Upper lobe of left lung (tissue), 6 donors: ENCODE results near the gene IFNAR1. TPM values are rescaled to one million over a fixed set of nuclear protein-coding genes. Genes with fewer than 3 reads are reported as not detected.
A peak's percentile ranks its signal among the peaks of the same experiment; 100 is the strongest.

Experiments used
- ATAC-seq, 2 donors: fragments of 200-7000 bp; cut with Tn5 transposase; one replicate each; pipeline ENCODE4 v1.9.1; 2022; ENCODE audit warnings: mild to moderate bottlenecking in 2 of 2, moderate library complexity in 2 of 2; ENCODE audit not compliant: low FRiP score in 2 of 2
- DNase-seq, 2 donors: peaks; one replicate each; pipeline ENCODE4 v3.0.0-alpha.2; 2019 to 2020
- H3K27ac ChIP-seq, 4 donors: fragments of 200-600 bp; sonication (generic); one replicate each; pipeline ENCODE4 v1.5.1; 2016 to 2019
- H3K27me3 ChIP-seq, 4 donors: fragments of 200-600 bp; sonication (generic); one replicate each; pipeline ENCODE4 v1.5.1; 2017 to 2019
- H3K36me3 ChIP-seq, 4 donors: fragments of 200-600 bp; sonication (generic); one replicate each; pipeline ENCODE4 v1.5.1; 2016 to 2019
- H3K4me1 ChIP-seq, 4 donors: fragments of 200-600 bp; sonication (generic); one replicate each; pipeline ENCODE4 v1.5.1; 2018 to 2019
- H3K4me3 ChIP-seq, 4 donors: fragments of 200-600 bp; sonication (generic); one replicate each; pipeline ENCODE4 v1.5.1; 2017 to 2019; ENCODE audit warnings: mild to moderate bottlenecking in 2 of 4, moderate library complexity in 1 of 4
- H3K9me3 ChIP-seq, 4 donors: fragments of 200-600 bp; sonication (generic); one replicate each; pipeline ENCODE4 v1.5.1; 2018 to 2019
- EP300 ChIP-seq, 4 donors: sonication (generic); formaldehyde crosslinking; IDR thresholded peaks; one replicate each; pipeline ENCODE4 v1.5.1; 2017; ENCODE audit warnings: antibody characterized with exemption in 4 of 4, control low read depth in 2 of 4
- POLR2A ChIP-seq, 4 donors: fragments of 450-650 bp; IDR thresholded peaks; one replicate each; pipeline ENCODE4 v1.5.1; 2016 to 2017; ENCODE audit warnings: antibody characterized with exemption in 4 of 4, mild to moderate bottlenecking in 2 of 4
- POLR2AphosphoS5 ChIP-seq, 2 donors: sonication (generic); formaldehyde crosslinking; IDR thresholded peaks; one replicate each; pipeline ENCODE4 v1.5.1; 2017; ENCODE audit warnings: antibody characterized with exemption in 2 of 2
- WGBS, 2 donors: methylation state at CpG; one replicate each; pipeline ENCODE4 v1.1.5; 2017 to 2018; 5-methylcytosine and 5-hydroxymethylcytosine counted together
- total RNA-seq, 6 donors: library from RNA; depleted of rRNA in 4 of 6; stranded (reverse); fragments of >200 nt in 4 of 6; gene quantifications; one replicate each; pipeline versions ENCODE4 v1.1.0 to v1.2.1, GENCODE V29; 2016 to 2021
- TF ChIP-seq, protein P1 (sequence below), 6 experiments: fragments of 450-650 bp in 4 of 6; fragments of 200-600 bp in 2 of 6; sonication (generic) in 2 of 6; IDR thresholded peaks; one replicate each; pipeline ENCODE4 v1.5.1; 2016 to 2019; ENCODE audit warnings: antibody characterized with exemption in 6 of 6
- donor health status: DM: no; HTN: no; CAD: no; lungs with moderate emphysema.
- donor health status: DM: no; HTN: yes; CAD: no; lungs with severe emphysema.

IFNAR1 gene
- total RNA-seq, 6 donors from 2014 or later, result 17.1 to 68.5 (median 36.0) TPM

DNA sequence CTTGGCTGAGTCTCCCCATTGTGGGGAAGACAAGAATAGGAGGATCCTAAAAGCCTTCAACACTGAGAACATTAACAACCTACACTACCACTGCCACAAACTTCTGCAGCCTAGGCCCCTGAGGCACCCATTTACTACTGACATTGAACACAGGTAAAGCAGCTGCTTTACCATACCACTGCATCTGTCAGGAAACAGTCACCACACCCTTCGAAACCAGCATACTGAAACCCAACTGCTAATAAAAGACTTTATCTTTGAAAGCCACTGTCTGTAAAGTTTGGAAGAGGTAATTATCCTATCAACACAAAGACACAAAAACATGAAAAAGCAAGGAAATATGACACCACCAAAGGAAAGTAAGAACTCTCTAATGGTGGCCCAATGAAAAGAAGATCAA lies 7.4 kb downstream of the IFNAR1 start:
- peaks cover 5 to 18% (median 16%) of the 10 kb centered on the region in 4 donors for H3K4me1 ChIP-seq
- WGBS, 2 donors, result 80 to 88% methylated on average over 1 of the region's 1 CpG
- peaks cover 0 to 4% (median 0%) of the 10 kb centered on the region in 4 donors for H3K9me3 ChIP-seq
- no peak overlapping the region for H3K4me3 ChIP-seq
- TF ChIP-seq POLR2A (IDR thresholded peaks at IDR 0.05) (no peak), POLR2AphosphoS5 (IDR thresholded peaks at IDR 0.05) (no peak), EP300 (IDR thresholded peaks at IDR 0.05) (no peak)
- TF ChIP-seq, protein P1, sequence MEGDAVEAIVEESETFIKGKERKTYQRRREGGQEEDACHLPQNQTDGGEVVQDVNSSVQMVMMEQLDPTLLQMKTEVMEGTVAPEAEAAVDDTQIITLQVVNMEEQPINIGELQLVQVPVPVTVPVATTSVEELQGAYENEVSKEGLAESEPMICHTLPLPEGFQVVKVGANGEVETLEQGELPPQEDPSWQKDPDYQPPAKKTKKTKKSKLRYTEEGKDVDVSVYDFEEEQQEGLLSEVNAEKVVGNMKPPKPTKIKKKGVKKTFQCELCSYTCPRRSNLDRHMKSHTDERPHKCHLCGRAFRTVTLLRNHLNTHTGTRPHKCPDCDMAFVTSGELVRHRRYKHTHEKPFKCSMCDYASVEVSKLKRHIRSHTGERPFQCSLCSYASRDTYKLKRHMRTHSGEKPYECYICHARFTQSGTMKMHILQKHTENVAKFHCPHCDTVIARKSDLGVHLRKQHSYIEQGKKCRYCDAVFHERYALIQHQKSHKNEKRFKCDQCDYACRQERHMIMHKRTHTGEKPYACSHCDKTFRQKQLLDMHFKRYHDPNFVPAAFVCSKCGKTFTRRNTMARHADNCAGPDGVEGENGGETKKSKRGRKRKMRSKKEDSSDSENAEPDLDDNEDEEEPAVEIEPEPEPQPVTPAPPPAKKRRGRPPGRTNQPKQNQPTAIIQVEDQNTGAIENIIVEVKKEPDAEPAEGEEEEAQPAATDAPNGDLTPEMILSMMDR (IDR thresholded peaks at IDR 0.05), result no peak
- peaks cover 0 to 18% (median 0%) of the 10 kb centered on the region in 4 donors for H3K36me3 ChIP-seq
- H3K27ac ChIP-seq, result no peak overlapping the region
- DNase-seq (no peak), ATAC-seq (no peak)
- no peaks in the 10 kb centered on the region for H3K27me3 ChIP-seq

DNA sequence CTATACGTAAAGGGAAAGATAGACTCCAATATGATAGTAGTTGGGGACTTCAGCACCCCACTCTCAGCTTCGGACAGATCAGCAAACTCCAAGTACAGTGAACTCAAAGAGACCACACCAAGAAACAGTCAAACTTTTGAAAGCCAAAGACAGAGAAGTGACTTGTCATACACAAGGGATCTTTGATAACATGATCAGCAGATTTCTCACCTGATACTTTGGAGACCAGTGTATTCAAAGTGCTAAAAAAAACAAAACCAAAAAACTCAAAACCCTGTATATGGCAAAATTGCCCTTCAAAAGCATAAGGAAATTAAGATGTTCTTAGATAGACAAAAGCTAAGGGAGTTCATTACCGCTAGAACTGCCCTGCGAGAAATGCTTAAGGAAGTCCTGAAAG lies 9.4 kb downstream of the IFNAR1 start:
- DNase-seq, result no peak
- H3K9me3 ChIP-seq, result peaks cover 0 to 4% (median 0%) of the 10 kb centered on the region in 4 donors
- no peak for ATAC-seq
- peaks cover 0 to 28% (median 0%) of the 10 kb centered on the region in 4 donors for H3K36me3 ChIP-seq
- 68 to 86% methylated on average over 4 of the region's 4 CpGs for WGBS, 2 donors
- no peak overlapping the region for H3K27ac ChIP-seq
- H3K4me1 ChIP-seq, result peaks cover 0 to 5% (median 4%) of the 10 kb centered on the region in 4 donors
- no peaks in the 10 kb centered on the region for H3K27me3 ChIP-seq
- H3K4me3 ChIP-seq, result no peak overlapping the region
- TF ChIP-seq POLR2A (IDR thresholded peaks at IDR 0.05) (no peak), POLR2AphosphoS5 (IDR thresholded peaks at IDR 0.05) (no peak), EP300 (IDR thresholded peaks at IDR 0.05) (no peak)
- TF ChIP-seq, protein P1 (IDR thresholded peaks at IDR 0.05), result no peak

DNA sequence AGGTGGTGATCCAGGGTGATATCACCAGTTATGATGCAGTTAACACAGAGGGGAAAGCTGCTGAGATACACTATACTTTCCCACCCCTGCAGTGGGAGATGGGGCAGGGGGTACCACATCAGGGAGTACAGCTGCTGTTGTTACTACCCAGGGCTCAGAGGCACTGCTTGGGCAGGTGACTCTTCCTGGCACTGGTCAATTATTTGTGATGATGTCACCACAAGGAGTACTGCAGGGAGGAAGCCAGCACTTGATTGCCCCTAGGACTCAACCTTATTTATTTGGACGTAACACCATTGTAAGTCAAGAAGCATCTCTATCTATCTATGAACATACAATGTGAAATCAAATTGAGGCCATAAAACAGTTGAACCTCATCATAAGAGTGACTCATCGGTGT lies 10.1 kb downstream of the IFNAR1 start:
- ATAC-seq, result no peak

DNA sequence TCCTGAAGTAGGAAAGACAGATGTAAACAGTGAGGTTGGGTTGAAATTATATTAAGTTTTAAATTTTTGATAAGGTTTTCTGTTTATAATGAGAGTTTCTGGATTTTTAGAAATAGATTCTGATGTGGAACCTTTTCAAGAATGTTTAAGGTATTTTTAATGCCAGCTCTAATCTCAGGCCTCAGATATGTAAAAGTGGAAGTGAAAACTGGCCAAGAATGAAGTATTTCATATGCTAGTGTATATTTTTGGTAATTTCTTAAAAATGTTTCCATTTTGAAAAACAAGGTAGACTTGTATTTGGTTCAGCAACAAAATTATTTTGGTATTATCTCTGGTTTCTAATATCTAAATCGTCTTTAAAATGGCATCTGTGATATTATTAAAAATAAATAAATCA lies 14.4 kb downstream of the IFNAR1 start:
- Histone ChIP-seq H3K4me3 (no peak overlapping the region), H3K4me1 (peaks cover 0 to 13% (median 10%) of the 10 kb centered on the region in 4 donors), H3K27me3 (no peaks in the 10 kb centered on the region), H3K9me3 (no peaks in the 10 kb centered on the region), H3K27ac (peak overlapping the region in 1 of 4 donors; percentile 6), H3K36me3 (peaks cover 0 to 55% (median 26%) of the 10 kb centered on the region in 4 donors)
- ATAC-seq, result no peak
- TF ChIP-seq EP300 (IDR thresholded peaks at IDR 0.05), result no peak
- TF ChIP-seq, protein P1 (IDR thresholded peaks at IDR 0.05), result no peak
- no peak for TF ChIP-seq POLR2AphosphoS5 (IDR thresholded peaks at IDR 0.05)
- no peak for TF ChIP-seq POLR2A (IDR thresholded peaks at IDR 0.05)
- whole genome bisulfite sequencing, 2 donors, result 97 to 98% methylated on average over 1 of the region's 1 CpG
- DNase-seq, result no peak

More for the DNA sequence above, 10.1 kb downstream of the IFNAR1 start:
- TF ChIP-seq, protein P1 (IDR thresholded peaks at IDR 0.05), result no peak
- TF ChIP-seq POLR2A (IDR thresholded peaks at IDR 0.05) (no peak), EP300 (IDR thresholded peaks at IDR 0.05) (no peak), POLR2AphosphoS5 (IDR thresholded peaks at IDR 0.05) (no peak)
- Histone ChIP-seq H3K4me3 (no peak overlapping the region), H3K27ac (no peak overlapping the region), H3K9me3 (peaks cover 0 to 4% (median 0%) of the 10 kb centered on the region in 4 donors), H3K4me1 (peaks cover 0 to 9% (median 3%) of the 10 kb centered on the region in 4 donors), H3K27me3 (no peaks in the 10 kb centered on the region), H3K36me3 (peaks cover 0 to 28% (median 0%) of the 10 kb centered on the region in 4 donors)
- DNase-seq, result no peak
- 89 to 100% methylated on average over 2 of the region's 2 CpGs for WGBS, 2 donors

DNA sequence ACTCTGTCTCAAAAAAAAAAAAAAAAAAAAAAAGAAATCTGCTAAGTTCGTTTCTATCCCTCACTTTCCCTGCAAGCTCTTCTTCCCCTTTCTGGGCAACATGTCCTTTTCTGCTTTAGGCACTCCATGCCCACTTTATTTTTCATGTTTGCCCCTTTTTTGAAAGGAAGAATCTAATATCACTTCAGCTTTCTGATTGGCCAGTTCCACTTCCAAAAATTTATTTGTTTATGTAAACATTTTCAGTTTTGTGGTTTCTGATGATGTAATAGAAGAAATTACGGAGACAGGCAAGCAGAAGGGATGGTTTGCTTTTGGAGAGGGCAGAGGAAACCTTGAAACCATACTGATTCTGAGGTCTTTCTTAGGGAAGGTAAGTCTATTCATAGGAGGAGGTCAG lies 15.1 kb downstream of the IFNAR1 start:
- Histone ChIP-seq H3K4me1 (peaks cover 0 to 13% (median 10%) of the 10 kb centered on the region in 4 donors), H3K36me3 (peaks cover 0 to 60% (median 29%) of the 10 kb centered on the region in 4 donors), H3K9me3 (no peaks in the 10 kb centered on the region), H3K27me3 (no peaks in the 10 kb centered on the region), H3K4me3 (no peak overlapping the region), H3K27ac (peak overlapping the region in 1 of 4 donors; percentile 6)
- 41 to 50% methylated on average over 2 of the region's 2 CpGs for WGBS, 2 donors
- DNase-seq (no peak), ATAC-seq (no peak)
- TF ChIP-seq EP300 (IDR thresholded peaks at IDR 0.05) (no peak), POLR2A (IDR thresholded peaks at IDR 0.05) (no peak), POLR2AphosphoS5 (IDR thresholded peaks at IDR 0.05) (no peak)
- TF ChIP-seq, protein P1 (IDR thresholded peaks at IDR 0.05), result no peak
